ENCODE data around the gene GMIP. TPM values are rescaled to one million over a fixed set of nuclear protein-coding genes. Genes with fewer than 3 reads are reported as not detected.

The GMIP gene
- total and polyA plus RNA-seq, 2 of the 13 experiments (the other 11 are each of a cell fraction or from before 2014, with no cell fraction given), result 1.5 to 1.8 TPM

GRCh38 chr19:19633711-19634515 is 9.5 kb downstream of the GMIP start:
- Histone ChIP-seq H3K27ac (ENCODE audit: extremely low read length, insufficient read depth, low read length) (no peak overlapping the region), H3K4me2 (ENCODE audit: low read depth, low read length) (no peak overlapping the region), H3K9ac (ENCODE audit: insufficient read depth, low read depth, low read length) (no peak overlapping the region), H4K20me1 (ENCODE audit: insufficient read depth, low read length) (no peaks in the 10 kb centered on the region), H3K79me2 (ENCODE audit: insufficient read depth, low read length) (no peaks in the 10 kb centered on the region), H2AFZ (ENCODE audit: low read length) (no peak overlapping the region), H3K4me1 (ENCODE audit: insufficient read depth, low read length) (no peaks in the 10 kb centered on the region), H3K27me3 (ENCODE audit: control insufficient read depth in 1 of 2, insufficient read depth in 2 of 2, low read length in 2 of 2) (no peaks in the 10 kb centered on the region), H3K9me3 (ENCODE audit: low read length) (no peaks in the 10 kb centered on the region), H3K36me3 (replicated peaks in 1 of 2; ENCODE audit: control insufficient read depth in 1 of 2, insufficient read depth in 2 of 2, low read length in 2 of 2) (no peaks in the 10 kb centered on the region), H3K4me3 (replicated peaks in 1 of 3; ENCODE audit: insufficient read depth in 1 of 3, low read depth in 2 of 3, low read length in 3 of 3) (no peak overlapping the region)
- in situ Hi-C loops (cut with HindIII; ENCODE audit: extremely low pct_ligation_motif_present, low pct_unique_long_range_greater_than_20kb), result no loop called here
- WGBS (ENCODE audit: low lambda C conversion rate), result 98% methylated on average over 18 of the region's 22 CpGs
- CTCF ChIA-PET (ENCODE audit: low intra/inter-chr PET ratio, low total read pairs), result no interaction called here
- POLR2A ChIA-PET, result no interaction called here
- ATAC-seq (no peak), DNase-seq (ENCODE audit: low spot score) (no peak), FAIRE-seq (no peak)
- BruUV-seq (replicated peaks), result no TSS peak
- TF ChIP-seq ZNF30 (CRISPR knock-in tag; IDR thresholded peaks at IDR 0.05) (no peak), ZNF713 (CRISPR knock-in tag; IDR thresholded peaks at IDR 0.05) (no peak), ZNF670 (CRISPR knock-in tag; IDR thresholded peaks at IDR 0.05; ENCODE audit: borderline replicate concordance) (no peak), ZNF790 (CRISPR knock-in tag; IDR thresholded peaks at IDR 0.05; ENCODE audit: borderline replicate concordance) (no peak), RCOR2 (CRISPR knock-in tag; IDR thresholded peaks at IDR 0.05) (no peak), NR2C2 (CRISPR knock-in tag; IDR thresholded peaks at IDR 0.05; ENCODE audit: borderline replicate concordance) (peak; percentile 41; the same call in 1 of the 2 replicates), HMG20B (CRISPR knock-in tag; conservative IDR thresholded peaks at IDR 0.05) (no peak), ZBTB3 (CRISPR knock-in tag; IDR thresholded peaks at IDR 0.05; ENCODE audit: borderline replicate concordance, low read depth) (no peak), XRCC5 (optimal IDR thresholded peaks at IDR 0.05; ENCODE audit: low read length) (no peak), ZNF431 (CRISPR knock-in tag; IDR thresholded peaks at IDR 0.05; ENCODE audit: borderline replicate concordance, low read depth) (no peak), ZSCAN9 (CRISPR knock-in tag; IDR thresholded peaks at IDR 0.05; ENCODE audit: borderline replicate concordance) (no peak), ATRX (CRISPR knock-in tag; IDR thresholded peaks at IDR 0.05; ENCODE audit: borderline replicate concordance) (no peak), NR2F6 (IDR thresholded peaks at IDR 0.05) (peak; percentile 55; the same call in 1 of the 2 replicates), NR2F6 (CRISPR knock-in tag; IDR thresholded peaks at IDR 0.05) (no peak), ZFY (CRISPR knock-in tag; IDR thresholded peaks at IDR 0.05) (no peak)
- intact Hi-C loops (cut with micrococcal nuclease; ENCODE audit: unreplicated experiment), result no loop called here

All from HepG2 (cell line).